Smooth muscle cell of the umbilical artery (primary cell): ENCODE results near the gene C19orf73. TPM values are rescaled to one million over a fixed set of nuclear protein-coding genes. Genes with fewer than 3 reads are reported as not detected.

ENCODE experiments used
- total RNA-seq: library from RNA; depleted of rRNA; stranded (reverse); fragments of >200 nt; gene quantifications from 2 replicates; pipeline ENCODE4 v1.2.3, GENCODE V29; 2014

Gene C19orf73
- 0.89 and 0.97 TPM in 2 replicates for total RNA-seq

DNA sequence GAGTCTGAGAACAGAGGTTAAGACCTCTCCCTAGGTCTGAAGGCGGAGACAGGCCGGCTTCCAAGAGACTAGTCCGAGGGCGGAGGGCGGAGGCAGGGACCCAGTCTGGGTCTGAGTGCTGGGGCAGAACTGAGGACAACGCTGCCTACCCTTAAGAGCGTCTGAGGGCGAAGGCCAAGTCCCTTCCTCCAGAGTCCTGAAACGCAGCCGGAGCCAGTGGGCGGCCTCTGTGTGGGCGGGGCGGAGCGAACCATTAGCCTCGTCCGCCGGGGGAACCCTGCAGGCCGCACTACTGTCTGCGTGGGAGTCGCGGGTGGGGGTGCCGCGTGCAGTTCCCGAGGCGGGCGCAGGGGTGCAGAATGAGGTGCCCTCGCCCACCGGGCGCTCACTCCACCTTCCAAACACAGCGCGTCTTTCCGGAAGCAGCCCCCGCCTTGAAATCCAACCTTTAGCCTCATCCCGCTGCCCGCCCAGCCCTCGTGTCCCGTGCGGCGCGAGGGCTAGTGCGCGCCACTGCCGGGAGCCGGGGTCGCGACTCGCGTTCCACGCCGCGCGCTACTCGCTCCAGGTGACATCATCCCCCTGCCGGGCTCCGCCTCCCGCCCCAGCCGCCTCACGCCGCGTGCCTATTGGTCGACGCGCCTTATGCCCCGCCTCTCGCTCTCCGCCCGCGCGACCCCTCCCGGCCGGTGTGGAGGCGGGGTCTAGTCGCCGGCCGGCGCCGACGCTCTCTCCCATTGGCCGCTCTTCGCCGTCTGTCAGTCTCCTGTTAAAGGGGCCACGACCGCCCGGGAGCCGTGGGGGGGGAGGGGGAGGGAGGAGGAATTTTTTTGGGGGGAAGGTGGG is at the start of gene C19orf73:
C19orf73 (minus strand) TSS at position 579 of the 846 bp plus-strand sequence; CDS start at position 458, 121 bp downstream.

GRCh38 chr19:49157445-49158224 is 38.7 kb upstream of the C19orf73 start, which contains the start of gene TRPM4:
TRPM4 (plus strand) TSS chr19:49157792; CDS start chr19:49157867, 75 bp downstream.

GRCh38 chr19:49155005-49155819 is 36.3 kb upstream of the C19orf73 start, which contains the start of gene HRC:
HRC (minus strand) TSS chr19:49155396; CDS start chr19:49155237, 159 bp downstream.

GRCh38 chr19:49119411-49120324 is 725 bp upstream of the C19orf73 start, which contains the start of gene PPFIA3:
PPFIA3 (plus strand) TSS chr19:49119544; CDS start chr19:49127874, 8,330 bp downstream.

GRCh38 chr19:49113762-49114629 is 4.9 kb downstream of the C19orf73 start, which contains the start of gene LIN7B:
LIN7B (plus strand) TSS chr19:49114370; CDS start chr19:49114405, 35 bp downstream.

DNA sequence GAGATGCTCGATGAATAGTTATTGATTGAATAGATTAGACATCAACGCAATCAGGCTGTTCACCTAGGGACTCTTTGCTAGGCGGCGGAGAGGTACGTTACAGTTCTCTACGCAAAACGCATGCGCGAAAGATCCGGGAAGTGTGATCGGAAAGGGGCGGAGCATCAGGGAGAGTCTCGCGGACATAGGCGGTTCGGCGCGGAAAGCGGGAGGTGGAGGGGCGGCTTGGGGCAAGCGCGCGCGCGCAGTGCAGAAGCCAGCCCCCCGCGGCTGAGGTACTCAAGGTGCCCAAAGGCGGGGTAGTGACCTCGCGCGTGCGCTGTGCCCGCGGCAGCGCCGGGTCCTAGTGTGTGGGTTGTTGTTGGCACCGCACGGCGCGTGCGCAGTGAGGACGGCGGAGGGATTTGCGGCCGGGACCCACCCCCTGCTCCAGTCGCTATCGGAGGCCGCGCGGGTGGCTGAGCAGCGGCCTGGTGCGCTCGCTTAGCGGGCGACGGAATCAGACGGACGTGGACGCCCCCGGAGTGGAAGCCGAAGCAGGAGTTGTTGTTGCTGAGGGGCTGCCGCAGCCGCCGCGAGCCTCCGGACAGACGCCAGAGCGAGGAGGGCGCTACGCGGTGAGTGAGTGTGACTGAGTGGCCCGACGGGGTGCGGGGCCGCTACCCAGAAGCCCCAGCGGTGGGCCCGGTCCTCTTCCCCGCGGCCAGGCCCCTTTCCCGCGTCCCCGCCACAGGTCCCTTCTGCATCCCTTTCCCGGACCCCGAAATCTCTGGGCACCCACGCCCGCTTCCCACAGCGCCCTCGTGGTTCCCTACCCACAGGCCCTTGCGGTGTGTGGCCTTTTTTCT is 33.7 kb downstream of the C19orf73 start, which contains the start of gene SNRNP70:
SNRNP70 (plus strand) TSS at position 432 of the 848 bp plus-strand sequence. CDS start 964 bp downstream, outside the sequence.

Other genes with a start within 250 kb of the C19orf73 start
- 47.0 and 52.0 TPM in 2 replicates for gene PPP1R15A, start 246.7 kb downstream of the C19orf73 start, total RNA-seq
- 0.09 and 0.30 TPM in 2 replicates for gene TULP2, start 220.4 kb downstream of the C19orf73 start, total RNA-seq
- 319 and 392 TPM in 2 replicates for gene NUCB1, start 218.8 kb downstream of the C19orf73 start, total RNA-seq
- gene DHDH, start 185.4 kb downstream of the C19orf73 start, total RNA-seq, result not detected in 2 replicates
- 116 and 123 TPM in 2 replicates for gene BAX, start 164.3 kb downstream of the C19orf73 start, total RNA-seq
- gene FTL, start 153.8 kb downstream of the C19orf73 start, total RNA-seq, result 2,285 and 3,939 TPM in 2 replicates
- 47.5 and 55.9 TPM in 2 replicates for gene GYS1, start 125.8 kb downstream of the C19orf73 start, total RNA-seq
- gene RUVBL2, start 125.3 kb downstream of the C19orf73 start, total RNA-seq, result 176 and 217 TPM in 2 replicates
- gene LHB, start 102.1 kb downstream of the C19orf73 start, total RNA-seq, result not detected in 2 replicates
- gene CGB3, start 94.8 kb downstream of the C19orf73 start, total RNA-seq, result not detected in 2 replicates
- not detected in 2 replicates for gene CGB2, start 87.3 kb downstream of the C19orf73 start, total RNA-seq
- gene CGB1, start 82.2 kb downstream of the C19orf73 start, total RNA-seq, result not detected in 2 replicates
- not detected in 2 replicates for gene CGB5, start 75.3 kb downstream of the C19orf73 start, total RNA-seq
- gene CGB8, start 70.0 kb downstream of the C19orf73 start, total RNA-seq, result not detected in 2 replicates
- 0.23 and 0.30 TPM in 2 replicates for gene CGB7, start 61.4 kb downstream of the C19orf73 start, total RNA-seq
- gene NTF4, start 54.3 kb downstream of the C19orf73 start, total RNA-seq, result 0.30 TPM in 1 of 2 replicates, not detected in the other
- gene KCNA7, start 46.4 kb downstream of the C19orf73 start, total RNA-seq, result not detected in 2 replicates
- gene SNRNP70, start 33.7 kb downstream of the C19orf73 start, total RNA-seq, result 86.7 and 121 TPM in 2 replicates
- gene LIN7B, start 4.8 kb downstream of the C19orf73 start, total RNA-seq, result 6.3 and 13.7 TPM in 2 replicates
- gene PPFIA3, start 401 bp upstream of the C19orf73 start, total RNA-seq, result 3.3 and 8.0 TPM in 2 replicates
- 0.14 TPM in 1 of 2 replicates, not detected in the other for gene HRC, start 36.3 kb upstream of the C19orf73 start, total RNA-seq
- 13.4 and 23.1 TPM in 2 replicates for gene TRPM4, start 38.6 kb upstream of the C19orf73 start, total RNA-seq
- under 0.01 and 0.14 TPM in 2 replicates for gene SLC6A16, start 206.0 kb upstream of the C19orf73 start, total RNA-seq
- under 0.01 TPM in 1 of 2 replicates, not detected in the other for gene CD37, start 216.3 kb upstream of the C19orf73 start, total RNA-seq
- 20.8 and 22.2 TPM in 2 replicates for gene TEAD2, start 243.3 kb upstream of the C19orf73 start, total RNA-seq
- 0.59 TPM in 1 of 2 replicates, not detected in the other for gene DKKL1, start 244.7 kb upstream of the C19orf73 start, total RNA-seq